Panc1 (cell line): ENCODE results near the gene UGT1A5. TPM values are rescaled to one million over a fixed set of nuclear protein-coding genes. Genes with fewer than 3 reads are reported as not detected.

ENCODE experiments used
- ATAC-seq: fragments of 200-7000 bp; cut with Tn5 transposase; 2 replicates; pipeline ENCODE4 v1.9.1; 2020; ENCODE audit warnings: mild to moderate bottlenecking, moderate library complexity
- BruUV-seq: library from RNA; stranded (reverse); fragments of 400-500 nt; replicated peaks from 2 replicates; lab custom pipeline; 2021; lab: Mats Ljungman, UMichigan
- CTCF ChIA-PET: fragments of 300-600 bp; sonication (Branson Sonifier 250); formaldehyde crosslinking; loops from one replicate; lab custom pipeline; 2022; ENCODE audit warnings: antibody characterized with exemption; lab: Charles Lee
- POLR2A ChIA-PET: fragments of 300-600 bp; sonication (Branson Sonifier 250); formaldehyde crosslinking; loops from one replicate; lab custom pipeline; 2022; ENCODE audit warnings: antibody characterized with exemption; lab: Charles Lee
- DNase-seq: peaks from one replicate; pipeline ENCODE4 v3.0.0-alpha.2; 2010; ENCODE audit warnings: low read depth, low spot score
- H3K27ac ChIP-seq: 2 replicates; pipeline ENCODE4 v1.5.1; 2011; ENCODE audit warnings: mild to moderate bottlenecking, low read length, inconsistent platforms
- H3K27me3 ChIP-seq: fragments of 200-500 bp; sonication (Bioruptor generic); 2 replicates; pipeline ENCODE4 v1.6.0; 2014; ENCODE audit warnings: low read length, inconsistent platforms; ENCODE audit not compliant: control insufficient read depth, insufficient read depth
- H3K36me3 ChIP-seq: fragments of 200-500 bp; sonication (Bioruptor generic); 2 replicates; pipeline ENCODE4 v1.5.1; 2014; ENCODE audit warnings: inconsistent platforms, mild to moderate bottlenecking, low read length, moderate library complexity; ENCODE audit not compliant: control insufficient read depth, insufficient read depth
- H3K4me1 ChIP-seq: 2 replicates; pipeline ENCODE4 v1.5.1; 2011; ENCODE audit warnings: inconsistent platforms, mild to moderate bottlenecking, low read length, moderate library complexity; ENCODE audit not compliant: control insufficient read depth, insufficient read depth
- H3K4me3 ChIP-seq, 2 experiments: 2 replicates each; pipeline ENCODE4 v1.5.1; 2011 to 2012; ENCODE audit warnings: low read depth in 2 of 2, low read length in 2 of 2, mild to moderate bottlenecking in 2 of 2, inconsistent platforms in 1 of 2, moderate library complexity in 1 of 2
- H3K9me3 ChIP-seq: fragments of 200-500 bp; sonication (Bioruptor generic); 2 replicates; pipeline ENCODE4 v1.5.1; 2014; ENCODE audit warnings: low read depth, mild to moderate bottlenecking, inconsistent platforms, low read length, moderate library complexity; ENCODE audit not compliant: control insufficient read depth, insufficient read depth
- POLR2AphosphoS5 ChIP-seq: IDR thresholded peaks from 2 replicates; pipeline ENCODE4 v1.6.1; 2012; ENCODE audit warnings: mild to moderate bottlenecking, low read depth, low read length, moderate library complexity
- REST ChIP-seq, 2 experiments: IDR thresholded peaks; 2 replicates each; pipeline ENCODE4 v1.6.1; 2011 to 2012; ENCODE audit warnings: low read depth in 2 of 2, control low read depth in 1 of 2, low read length in 1 of 2, mild to moderate bottlenecking in 1 of 2, moderate library complexity in 1 of 2; ENCODE audit not compliant: insufficient read depth in 1 of 2
- SIN3A ChIP-seq: IDR thresholded peaks from 2 replicates; pipeline ENCODE4 v1.6.1; 2012; ENCODE audit warnings: low read depth, mild to moderate bottlenecking, low read length, moderate library complexity, borderline replicate concordance; ENCODE audit not compliant: insufficient read depth
- TCF7L2 ChIP-seq: IDR thresholded peaks from 2 replicates; pipeline ENCODE4 v1.6.1; 2011; ENCODE audit warnings: mild to moderate bottlenecking, low read depth, low read length, inconsistent platforms
- in situ Hi-C: cut with HindIII; loops from 2 replicates; pipeline ENCODE4 v1.10.0; 2016; ENCODE audit warnings: low sequenced_read_pairs, low pct_unique_long_range_greater_than_20kb
- intact Hi-C: fragments of 100-400 bp; cut with micrococcal nuclease; formaldehyde crosslinking; loops from one replicate; pipeline ENCODE4 v1.10.0; 2022; ENCODE audit not compliant: unreplicated experiment
- total RNA-seq: library from RNA; stranded (reverse); gene quantifications from one replicate; pipeline ENCODE4 v1.2.1, GENCODE V29; 2021; ENCODE audit not compliant: unreplicated experiment
- TF ChIP-seq, protein P1 (sequence below): fragments of 450-650 bp; IDR thresholded peaks from 2 replicates; pipeline ENCODE4 v1.5.1; 2017; ENCODE audit warnings: mild to moderate bottlenecking

The UGT1A5 gene
- total RNA-seq, 1 experiment from 2014 or later, result not detected

GRCh38 chr2:233789554-233789953 lies 76.8 kb downstream of the UGT1A5 start:
- CTCF ChIA-PET, result no interaction called here
- no TSS peak for BruUV-seq

DNA sequence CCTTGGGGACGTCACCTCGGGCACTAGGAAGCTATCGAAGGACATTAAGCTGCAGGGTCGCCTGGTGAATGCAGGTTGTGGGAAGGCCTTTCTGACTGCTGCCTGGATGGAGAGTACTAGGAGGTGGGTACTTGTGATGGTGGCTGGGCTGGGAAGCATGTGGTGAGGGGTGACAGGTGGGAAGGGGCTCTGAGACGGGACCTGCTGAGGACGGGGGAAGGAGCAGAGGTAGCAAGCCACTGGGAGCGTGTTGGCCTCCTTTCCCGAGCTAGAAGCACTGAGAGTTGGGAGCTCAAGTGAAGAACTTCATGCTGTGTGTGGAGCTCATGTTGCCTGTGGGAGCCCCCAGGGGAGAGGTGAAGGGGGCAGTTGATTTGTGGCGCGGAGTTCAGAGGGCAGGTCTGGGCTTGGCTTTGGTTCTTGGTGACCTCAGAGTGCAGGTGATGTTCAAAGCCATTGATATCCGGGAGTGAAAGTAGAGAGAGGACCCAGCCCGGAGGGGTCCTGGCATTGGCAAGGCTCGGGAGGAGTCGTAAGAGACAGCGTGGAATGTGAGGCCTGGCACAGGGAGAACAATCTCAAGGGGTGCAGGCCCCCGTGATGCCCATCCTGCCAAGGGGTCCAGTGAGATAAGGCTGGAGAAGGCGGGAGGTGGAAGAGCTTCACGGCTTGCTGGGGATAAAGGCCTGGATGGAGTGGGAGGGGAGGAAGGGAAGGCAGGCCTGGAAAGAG lies 78.6 kb downstream of the UGT1A5 start:
- no peak overlapping the region for H3K27ac ChIP-seq
- ChIA-PET POLR2A (no interaction called here), CTCF (no interaction called here)
- ATAC-seq (no peak), DNase-seq (no peak)
- H3K4me1 ChIP-seq, result no peaks in the 10 kb centered on the region
- H3K36me3 ChIP-seq, result no peaks in the 10 kb centered on the region
- intact Hi-C loops (no loop called here), in situ Hi-C loops (no loop called here)
- no peaks in the 10 kb centered on the region for H3K9me3 ChIP-seq
- H3K4me3 ChIP-seq, result no peak overlapping the region
- H3K27me3 ChIP-seq, result no peaks in the 10 kb centered on the region
- no TSS peak for BruUV-seq
- TF ChIP-seq REST (IDR thresholded peaks at IDR 0.05; ENCODE audit: insufficient read depth in 1 of 2, low read depth in 2 of 2, low read length in 1 of 2) (no peak), TCF7L2 (no peak)
- TF ChIP-seq, protein P1, sequence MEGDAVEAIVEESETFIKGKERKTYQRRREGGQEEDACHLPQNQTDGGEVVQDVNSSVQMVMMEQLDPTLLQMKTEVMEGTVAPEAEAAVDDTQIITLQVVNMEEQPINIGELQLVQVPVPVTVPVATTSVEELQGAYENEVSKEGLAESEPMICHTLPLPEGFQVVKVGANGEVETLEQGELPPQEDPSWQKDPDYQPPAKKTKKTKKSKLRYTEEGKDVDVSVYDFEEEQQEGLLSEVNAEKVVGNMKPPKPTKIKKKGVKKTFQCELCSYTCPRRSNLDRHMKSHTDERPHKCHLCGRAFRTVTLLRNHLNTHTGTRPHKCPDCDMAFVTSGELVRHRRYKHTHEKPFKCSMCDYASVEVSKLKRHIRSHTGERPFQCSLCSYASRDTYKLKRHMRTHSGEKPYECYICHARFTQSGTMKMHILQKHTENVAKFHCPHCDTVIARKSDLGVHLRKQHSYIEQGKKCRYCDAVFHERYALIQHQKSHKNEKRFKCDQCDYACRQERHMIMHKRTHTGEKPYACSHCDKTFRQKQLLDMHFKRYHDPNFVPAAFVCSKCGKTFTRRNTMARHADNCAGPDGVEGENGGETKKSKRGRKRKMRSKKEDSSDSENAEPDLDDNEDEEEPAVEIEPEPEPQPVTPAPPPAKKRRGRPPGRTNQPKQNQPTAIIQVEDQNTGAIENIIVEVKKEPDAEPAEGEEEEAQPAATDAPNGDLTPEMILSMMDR, result no peak

More at GRCh38 chr2:233789554-233789953, 76.8 kb downstream of the UGT1A5 start:
- no peaks in the 10 kb centered on the region for H3K9me3 ChIP-seq
- no peaks in the 10 kb centered on the region for H3K4me1 ChIP-seq
- TF ChIP-seq, protein P1, result no peak
- TF ChIP-seq TCF7L2 (no peak), REST (IDR thresholded peaks at IDR 0.05; ENCODE audit: insufficient read depth in 1 of 2, low read depth in 2 of 2, low read length in 1 of 2) (no peak), POLR2AphosphoS5 (no peak), SIN3A (no peak)
- H3K4me3 ChIP-seq, result no peak overlapping the region
- in situ Hi-C loops (no loop called here), intact Hi-C loops (no loop called here)
- no peaks in the 10 kb centered on the region for H3K27me3 ChIP-seq
- ATAC-seq (no peak), DNase-seq (no peak)
- H3K36me3 ChIP-seq, result no peaks in the 10 kb centered on the region
- POLR2A ChIA-PET, result no interaction called here
- no peak overlapping the region for H3K27ac ChIP-seq
